IMR-90 (cell line): ENCODE data around the gene TCEA2. TPM values are rescaled to one million over a fixed set of nuclear protein-coding genes. Genes with fewer than 3 reads are reported as not detected.

Experiments used
- ATAC-seq: fragments of 200-7000 bp; cut with Tn5 transposase; 2 replicates; pipeline ENCODE4 v1.9.1; 2020; ENCODE audit warnings: low read depth, mild to moderate bottlenecking, moderate library complexity
- BruUV-seq: library from RNA; stranded (reverse); fragments of 400-500 nt; replicated peaks from 2 replicates; lab custom pipeline; 2021; lab: Mats Ljungman, UMichigan
- CTCF ChIA-PET: fragments of 300-600 bp; formaldehyde crosslinking; extraction: SDS; loops from one replicate; lab custom pipeline; 2021; ENCODE audit warnings: antibody characterized with exemption; lab: Yijun Ruan, JAX
- POLR2A ChIA-PET: fragments of 300-600 bp; sonication (Branson Sonifier 250); formaldehyde crosslinking; loops from one replicate; lab custom pipeline; 2022; ENCODE audit warnings: antibody characterized with exemption; ENCODE audit not compliant: unreplicated experiment; lab: Charles Lee
- DNase-seq: peaks from one replicate; pipeline ENCODE4 v3.0.0; 2013
- H2AFZ ChIP-seq: replicated peaks from 2 replicates; pipeline ENCODE3; 2013; ENCODE audit warnings: low read length, mild to moderate bottlenecking; ENCODE audit not compliant: poor library complexity
- H2AK5ac ChIP-seq: 2 replicates; pipeline ENCODE4 v1.6.1; 2013; ENCODE audit warnings: low read depth, low read length, inconsistent platforms
- H2AK9ac ChIP-seq: replicated peaks from 2 replicates; pipeline ENCODE3; 2013; ENCODE audit warnings: mild to moderate bottlenecking, low read depth, low read length, moderate library complexity; ENCODE audit not compliant: poor library complexity
- H2BK120ac ChIP-seq: 2 replicates; pipeline ENCODE4 v1.6.1; 2013; ENCODE audit warnings: low read depth, low read length, inconsistent platforms
- H2BK15ac ChIP-seq: 3 replicates; pipeline ENCODE4 v1.6.1; 2013; ENCODE audit warnings: low read depth, low read length, inconsistent platforms
- H2BK20ac ChIP-seq: 2 replicates; pipeline ENCODE4 v1.6.1; 2013; ENCODE audit warnings: low read depth, mild to moderate bottlenecking, inconsistent platforms, low read length, moderate library complexity
- H2BK5ac ChIP-seq: 2 replicates; pipeline ENCODE4 v1.6.1; 2013; ENCODE audit warnings: mild to moderate bottlenecking, low read depth, low read length, inconsistent platforms; ENCODE audit not compliant: poor library complexity, severe bottlenecking
- H3K14ac ChIP-seq: replicated peaks from 2 replicates; pipeline ENCODE4 v1.6.1; 2013; ENCODE audit warnings: low read depth, low read length, inconsistent platforms
- H3K18ac ChIP-seq: 2 replicates; pipeline ENCODE4 v1.6.1; 2013; ENCODE audit warnings: low read depth, low read length, control low read depth
- H3K23ac ChIP-seq: 2 replicates; pipeline ENCODE4 v1.6.1; 2013; ENCODE audit warnings: low read depth, low read length, inconsistent platforms
- H3K27ac ChIP-seq: 2 replicates; pipeline ENCODE4 v1.5.1; 2013; ENCODE audit warnings: mild to moderate bottlenecking, control low read depth, low read length; ENCODE audit not compliant: insufficient read depth
- H3K27me3 ChIP-seq: 2 replicates; pipeline ENCODE4 v1.6.1; 2013; ENCODE audit warnings: low read length; ENCODE audit not compliant: control insufficient read depth, insufficient read depth
- H3K36me3 ChIP-seq: 2 replicates; pipeline ENCODE4 v1.6.1; 2013; ENCODE audit warnings: low read length, mixed read lengths; ENCODE audit not compliant: control insufficient read depth, insufficient read depth
- H3K4ac ChIP-seq: 2 replicates; pipeline ENCODE4 v1.6.1; 2013; ENCODE audit warnings: low read depth, low read length, inconsistent platforms
- H3K4me1 ChIP-seq: 2 replicates; pipeline ENCODE4 v1.6.1; 2013; ENCODE audit warnings: low read length, mixed read lengths; ENCODE audit not compliant: control insufficient read depth, insufficient read depth
- H3K4me2 ChIP-seq: 2 replicates; pipeline ENCODE4 v1.6.1; 2013; ENCODE audit warnings: low read depth, mild to moderate bottlenecking, control low read depth, low read length, moderate library complexity
- H3K4me3 ChIP-seq: 2 replicates; pipeline ENCODE4 v1.5.1; 2013; ENCODE audit warnings: low read depth, mild to moderate bottlenecking, control low read depth, low read length, moderate library complexity; ENCODE audit not compliant: insufficient read depth
- H3K56ac ChIP-seq: 2 replicates; pipeline ENCODE4 v1.6.1; 2013; ENCODE audit warnings: low read length, inconsistent platforms; ENCODE audit not compliant: insufficient read depth; ENCODE audit errors: extremely low read depth
- H3K79me1 ChIP-seq, 2 experiments: 2 replicates each; pipeline ENCODE4 v1.6.1; 2013; ENCODE audit warnings: low read length in 2 of 2, inconsistent platforms in 1 of 2, low read depth in 1 of 2
- H3K9ac ChIP-seq: 2 replicates; pipeline ENCODE4 v1.6.1; 2013; ENCODE audit warnings: low read depth, low read length, control low read depth
- H3K9me1 ChIP-seq: 2 replicates; pipeline ENCODE4 v1.6.1; 2013; ENCODE audit warnings: low read length, inconsistent platforms; ENCODE audit not compliant: insufficient read depth
- H3K9me3 ChIP-seq: 2 replicates; pipeline ENCODE4 v1.6.1; 2013; ENCODE audit warnings: low read length; ENCODE audit not compliant: control insufficient read depth, insufficient read depth
- H4K20me1 ChIP-seq: 2 replicates; pipeline ENCODE4 v1.6.1; 2013; ENCODE audit warnings: low read length, inconsistent platforms; ENCODE audit not compliant: insufficient read depth
- H4K5ac ChIP-seq: 2 replicates; pipeline ENCODE4 v1.6.1; 2013; ENCODE audit warnings: mild to moderate bottlenecking, low read depth, low read length, control low read depth
- H4K8ac ChIP-seq, 2 experiments: 2 replicates each; pipeline ENCODE4 v1.6.1; 2013; ENCODE audit warnings: low read depth in 2 of 2, low read length in 2 of 2, control low read depth in 1 of 2, inconsistent platforms in 1 of 2
- H4K91ac ChIP-seq: 2 replicates; pipeline ENCODE4 v1.6.1; 2013; ENCODE audit warnings: low read depth, low read length, inconsistent platforms; ENCODE audit not compliant: insufficient read depth
- CEBPB ChIP-seq: IDR thresholded peaks from 2 replicates; pipeline ENCODE4 v1.6.1; 2012; ENCODE audit warnings: low read depth, low read length, improper control_type of control experiment
- USF2 ChIP-seq: fragments of 150-350 bp; IDR thresholded peaks from 2 replicates; pipeline ENCODE4 v1.6.1; 2017; ENCODE audit warnings: mild to moderate bottlenecking, antibody characterized with exemption, low read length, low read depth
- WGBS, 2 experiments: methylation state at CpG; one replicate each; pipeline versions ENCODE4 v1.1.5 to v1.1.7; 2013; ENCODE audit warnings: missing lambda C conversion rate in 2 of 2; ENCODE audit not compliant: insufficient read length in 1 of 2; ENCODE audit errors: extremely low coverage in 2 of 2; 5-methylcytosine and 5-hydroxymethylcytosine counted together
- dilution Hi-C: fragments of 300-500 bp; cut with HindIII; formaldehyde crosslinking; loops from one replicate; pipeline ENCODE4 v1.14.3; 2018; ENCODE audit warnings: low sequenced_read_pairs; ENCODE audit not compliant: unreplicated experiment
- in situ Hi-C: fragments of 300-500 bp; cut with MboI; formaldehyde crosslinking; loops from 3 replicates; pipeline ENCODE4 v1.14.3; 2019; ENCODE audit warnings: low sequenced_read_pairs, inconsistent platforms, mixed read lengths
- intact Hi-C: fragments of 100-400 bp; cut with micrococcal nuclease; formaldehyde crosslinking; loops from 2 replicates; pipeline ENCODE4 v1.10.0; 2022
- polyA plus RNA-seq, 3 experiments: library from polyadenylated mRNA; depleted of rRNA; stranded (reverse); fragments of >200 nt; gene quantifications; 2 replicates each; pipeline ENCODE4 v1.2.3, GENCODE V29; 2012; ENCODE audit warnings: low replicate concordance in 1 of 3
- total RNA-seq: library from RNA; depleted of rRNA; stranded (reverse); fragments of >200 nt; gene quantifications from 2 replicates; pipeline ENCODE4 v1.2.3, GENCODE V29; 2012

The TCEA2 gene
- total and polyA plus RNA-seq, 2 of the 4 experiments (the other 2 are of a cell fraction) = 9.3 to 30.0 TPM

- no peak overlapping the region for H2BK5ac ChIP-seq
- TF ChIP-seq CEBPB (peak; percentile 16; the same call in 1 of the 2 replicates), USF2 (no peak)
- no peaks in the 10 kb centered on the region for H3K9me3 ChIP-seq
- no peak overlapping the region for H3K56ac ChIP-seq
- ChIA-PET POLR2A (no interaction called here), CTCF (no interaction called here)
- H3K27me3 ChIP-seq = peaks cover 57% of the 10 kb centered on the region
- H3K4me3 ChIP-seq = no peak overlapping the region
- H4K91ac ChIP-seq = no peak overlapping the region
- H4K8ac ChIP-seq = no peak overlapping the region
- in situ Hi-C loops (no loop called here), dilution Hi-C loops (no loop called here), intact Hi-C loops (no loop called here)
- H3K4me1 ChIP-seq = peaks cover 5% of the 10 kb centered on the region; the same call in 1 of the 2 replicates
- no peak for DNase-seq
- H3K4me2 ChIP-seq = no peak overlapping the region
- H3K23ac ChIP-seq = no peak overlapping the region
- H2BK20ac ChIP-seq = no peak overlapping the region
- WGBS, 2 experiments = 70% methylated on average over 6 of the region's 15 CpGs; no CpG with 5 or more reads in 1 of the 2 experiments
- H2AFZ ChIP-seq = peak overlapping the region; percentile 11
- H3K18ac ChIP-seq = no peak overlapping the region
- no peak overlapping the region for H4K5ac ChIP-seq
- no peak overlapping the region for H2BK120ac ChIP-seq
- H3K4ac ChIP-seq = no peak overlapping the region
- no peak overlapping the region for H3K9ac ChIP-seq
- no peaks in the 10 kb centered on the region for H3K79me1 ChIP-seq
- H3K36me3 ChIP-seq = no peaks in the 10 kb centered on the region
- peaks cover 5% of the 10 kb centered on the region; the same call in 1 of the 2 replicates for H4K20me1 ChIP-seq
- no peak for ATAC-seq
- H2BK15ac ChIP-seq = no peak overlapping the region
- no peak overlapping the region for H3K14ac ChIP-seq
- H3K27ac ChIP-seq = no peak overlapping the region
- BruUV-seq = no TSS peak
- peak overlapping the region; percentile 42 for H2AK9ac ChIP-seq
- no peak overlapping the region for H2AK5ac ChIP-seq
- no peaks in the 10 kb centered on the region for H3K9me1 ChIP-seq
Observed at GRCh38 chr20:64041040-64041780, 21.8 kb upstream of the TCEA2 start.
